Activated T-helper 1 cell treated with anti-CD3 and anti-CD28 coated beads, Interleukin-12 subunit alpha, Interleukin-12 subunit beta, Interleukin-2, Interleukin-4 antibody, amounts not matched to agents 30 ng/mL and 10 ng/mL and 1 ng/mL, durations not matched to agents 14 hours and 24 hours and 36 hours (primary cell): ENCODE results near the gene PPP4R4. TPM values are rescaled to one million over a fixed set of nuclear protein-coding genes. Genes with fewer than 3 reads are reported as not detected.

Experiments
- DNase-seq: peaks from one replicate; pipeline ENCODE4 v3.0.0; 2021; ENCODE audit warnings: low spot score
- H3K27ac Mint-ChIP-seq: one replicate; pipeline ENCODE4 v1.8.0; 2021; ENCODE audit warnings: mild to moderate bottlenecking, mixed read lengths
- H3K27me3 Mint-ChIP-seq: one replicate; pipeline ENCODE4 v1.8.0; 2022; ENCODE audit warnings: mild to moderate bottlenecking, moderate library complexity, mixed read lengths; ENCODE audit not compliant: insufficient read depth
- H3K36me3 Mint-ChIP-seq: one replicate; pipeline ENCODE4 v1.8.0; 2021; ENCODE audit warnings: low read depth, mixed read lengths
- H3K4me1 Mint-ChIP-seq: one replicate; pipeline ENCODE4 v1.8.0; 2021; ENCODE audit warnings: low read depth, mixed read lengths
- H3K4me3 Mint-ChIP-seq: one replicate; pipeline ENCODE4 v1.8.0; 2021; ENCODE audit warnings: mild to moderate bottlenecking, moderate library complexity, mixed read lengths
- H3K9me3 Mint-ChIP-seq: one replicate; pipeline ENCODE4 v1.8.0; 2021; ENCODE audit warnings: mixed read lengths
- intact Hi-C: fragments of 100-400 bp; cut with micrococcal nuclease; formaldehyde crosslinking; loops from one replicate; pipeline ENCODE4 v1.15.1; 2024
- total RNA-seq: library from RNA; stranded (reverse); gene quantifications from 2 replicates; pipeline ENCODE4 v1.2.3, GENCODE V29; 2022

PPP4R4 gene, protein sequence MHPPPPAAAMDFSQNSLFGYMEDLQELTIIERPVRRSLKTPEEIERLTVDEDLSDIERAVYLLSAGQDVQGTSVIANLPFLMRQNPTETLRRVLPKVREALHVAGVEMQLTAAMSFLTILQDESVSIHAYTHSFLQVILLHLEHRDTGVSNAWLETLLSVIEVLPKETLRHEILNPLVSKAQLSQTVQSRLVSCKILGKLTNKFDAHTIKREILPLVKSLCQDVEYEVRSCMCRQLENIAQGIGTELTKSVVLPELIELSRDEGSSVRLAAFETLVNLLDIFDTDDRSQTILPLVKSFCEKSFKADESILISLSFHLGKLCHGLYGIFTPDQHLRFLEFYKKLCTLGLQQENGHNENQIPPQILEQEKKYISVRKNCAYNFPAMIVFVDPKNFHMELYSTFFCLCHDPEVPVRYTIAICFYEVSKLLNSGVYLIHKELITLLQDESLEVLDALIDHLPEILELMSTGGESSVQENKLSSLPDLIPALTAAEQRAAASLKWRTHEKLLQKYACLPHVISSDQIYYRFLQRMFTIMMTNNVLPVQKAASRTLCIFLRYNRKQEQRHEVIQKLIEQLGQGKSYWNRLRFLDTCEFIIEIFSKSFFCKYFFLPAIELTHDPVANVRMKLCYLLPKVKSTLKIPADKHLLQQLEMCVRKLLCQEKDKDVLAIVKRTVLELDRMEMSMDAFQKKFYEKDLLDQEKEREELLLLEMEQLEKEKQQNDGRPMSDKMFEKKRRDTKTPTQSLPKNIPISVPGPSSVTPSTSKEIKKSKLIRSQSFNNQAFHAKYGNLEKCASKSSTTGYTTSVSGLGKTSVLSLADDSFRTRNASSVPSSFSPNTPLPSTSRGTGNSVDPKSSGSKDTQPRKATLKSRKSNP
- total RNA-seq, result 2.2 and 2.4 TPM in 2 replicates

DNA sequence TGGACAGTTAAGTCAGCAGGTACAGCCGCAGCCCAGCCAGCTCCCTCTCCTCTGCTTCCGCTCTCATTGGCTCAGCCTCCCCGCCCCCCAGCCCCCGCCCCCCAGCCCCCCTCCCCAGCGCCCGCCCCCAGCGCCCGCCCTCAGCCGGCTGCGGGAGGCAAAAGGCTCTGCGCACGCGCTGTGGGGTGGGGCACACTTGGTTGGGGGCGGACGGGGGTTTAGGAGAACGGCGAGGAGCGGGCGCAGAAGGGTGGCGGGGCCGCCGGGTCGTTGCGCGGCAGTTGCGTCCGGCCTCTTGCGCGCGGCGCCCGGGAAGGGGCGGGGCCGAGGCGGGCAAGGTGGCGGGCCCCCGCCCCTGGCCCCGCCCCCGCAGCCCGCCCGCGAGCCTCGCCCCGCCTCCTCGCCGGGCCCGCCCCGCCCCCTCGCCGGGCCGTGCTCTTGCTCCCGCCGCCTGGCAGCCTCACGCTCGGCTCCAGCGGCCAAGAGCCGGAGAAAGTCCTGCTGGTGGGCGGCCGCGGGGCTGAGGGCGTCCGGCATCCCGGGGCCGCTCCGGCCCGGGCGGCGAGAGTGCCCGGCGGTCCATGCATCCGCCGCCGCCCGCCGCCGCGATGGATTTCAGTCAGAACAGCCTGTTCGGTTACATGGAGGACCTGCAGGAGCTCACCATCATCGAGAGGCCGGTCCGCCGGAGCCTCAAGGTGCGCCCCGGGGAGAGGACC, at the start of gene PPP4R4:
TSS of gene PPP4R4 (plus strand) at position 438 of the 719 bp plus-strand sequence. CDS start at position 582, 144 bp downstream.
- peaks cover 22% of the 10 kb centered on the region for H3K4me1 Mint-ChIP-seq
- H3K36me3 Mint-ChIP-seq, result peaks cover 2% of the 10 kb centered on the region
- peak; percentile 85 for DNase-seq
- H3K9me3 Mint-ChIP-seq, result no peaks in the 10 kb centered on the region
- peak within 1 kb of the TSS; percentile 81 for H3K27ac Mint-ChIP-seq
- peaks cover 49% of the 10 kb centered on the region for H3K27me3 Mint-ChIP-seq
- peak within 1 kb of the TSS; percentile 83 for H3K4me3 Mint-ChIP-seq
- intact Hi-C loops, result loop anchor here (1.0 to 10.0 kb wide), 3 partner anchors 45 to 221 kb away; partner anchors contain the start of genes DDX24, IFI27L1 and IFI27L2

DNA sequence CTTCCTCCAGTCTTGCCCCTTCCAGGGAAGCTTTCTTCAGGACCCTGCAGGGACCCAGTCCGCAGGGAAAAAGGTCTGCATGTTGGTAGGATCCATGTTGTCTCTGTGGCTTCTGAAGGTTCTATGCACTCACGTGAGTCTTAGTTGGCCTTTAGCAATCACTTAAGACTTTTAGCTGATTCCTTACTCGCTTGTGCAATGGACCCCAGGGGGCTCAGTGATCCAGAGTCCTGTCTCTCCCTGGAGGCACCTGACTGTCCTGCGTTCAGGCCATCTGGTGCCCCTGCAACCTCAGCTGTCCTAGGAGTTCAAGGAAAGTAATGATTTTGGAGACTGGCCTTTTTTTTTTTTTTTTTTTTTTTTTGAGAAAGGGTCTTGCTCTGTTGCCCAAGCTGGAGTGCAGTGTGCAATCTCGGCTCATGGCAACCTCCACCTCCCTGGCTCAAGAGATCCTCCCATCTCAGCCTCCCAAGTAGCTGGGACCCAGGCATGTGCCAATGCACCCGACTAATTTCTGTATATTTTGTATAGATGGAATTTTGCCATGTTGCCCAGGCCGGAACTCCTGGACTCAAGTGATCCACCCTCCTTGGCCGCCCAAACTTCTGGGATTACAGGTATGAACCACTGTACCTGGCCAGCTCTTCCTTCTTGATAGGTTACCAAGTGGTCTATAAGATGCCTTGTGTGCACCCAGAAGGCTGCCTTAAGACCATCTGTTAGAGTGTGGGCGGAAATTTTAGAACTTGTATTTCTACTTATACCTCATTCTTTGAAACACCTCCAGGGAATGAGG, 49.3 kb upstream of the PPP4R4 start:
- no peak for DNase-seq
- H3K9me3 Mint-ChIP-seq, result peaks cover 10% of the 10 kb centered on the region
- intact Hi-C loops, result no loop called here

DNA sequence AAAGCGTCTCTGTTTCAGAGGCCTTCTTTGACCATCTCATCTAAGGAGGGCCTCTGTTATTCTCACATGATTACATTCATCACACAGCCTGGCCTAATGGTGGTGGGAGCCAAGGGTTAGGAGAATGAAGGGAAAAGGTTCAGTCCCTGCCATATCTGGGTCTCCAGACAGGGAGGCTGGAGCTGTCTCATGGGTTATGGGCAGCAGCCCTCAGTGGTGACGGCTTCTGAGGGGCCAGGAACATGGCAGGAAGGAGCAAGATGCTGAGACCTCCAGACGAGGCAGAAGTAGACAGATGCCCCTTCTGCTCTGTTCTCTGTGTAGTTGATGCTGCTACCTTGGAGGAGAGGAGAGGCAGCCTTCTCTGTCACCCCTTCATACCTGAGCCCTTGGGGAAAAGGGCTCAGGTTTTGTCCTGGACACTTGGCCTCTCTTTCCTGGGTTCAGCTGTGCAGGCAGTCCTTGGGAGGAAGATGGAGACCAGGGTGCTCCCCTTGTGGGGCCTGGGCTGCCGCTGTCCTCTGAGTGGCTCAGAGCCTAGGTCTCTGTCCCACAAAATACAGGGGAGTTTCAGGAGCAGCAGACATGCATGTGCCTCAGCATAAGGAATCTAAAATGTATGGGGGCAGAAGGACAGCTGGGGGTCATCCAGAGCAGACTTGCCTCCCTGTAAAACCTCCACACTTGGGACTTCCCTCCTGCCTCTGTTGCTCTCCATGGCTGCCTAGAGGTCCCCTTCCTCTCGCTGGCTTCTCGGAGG, 48.3 kb upstream of the PPP4R4 start:
- no peak for DNase-seq
- H3K27me3 Mint-ChIP-seq, result peaks cover 14% of the 10 kb centered on the region

More for the DNA sequence above, 49.3 kb upstream of the PPP4R4 start:
- Mint-ChIP-seq H3K27ac (no peak overlapping the region), H3K4me1 (peaks cover 10% of the 10 kb centered on the region), H3K4me3 (no peak overlapping the region), H3K27me3 (peaks cover 8% of the 10 kb centered on the region), H3K36me3 (no peaks in the 10 kb centered on the region)

DNA sequence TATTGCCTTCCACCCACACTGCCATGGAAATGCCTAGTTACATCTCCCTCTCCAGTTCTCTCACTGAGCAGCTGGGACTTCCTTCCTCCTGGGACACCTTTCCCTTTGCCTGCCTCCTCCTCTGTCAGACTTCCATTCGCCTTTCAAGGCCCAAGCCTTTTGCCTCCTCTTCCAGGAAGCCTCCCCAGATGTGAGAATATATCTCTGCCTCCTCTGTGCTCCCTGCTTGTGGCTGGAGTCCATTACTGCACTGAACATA, 47.8 kb upstream of the PPP4R4 start:
- peaks cover 22% of the 10 kb centered on the region for H3K4me1 Mint-ChIP-seq
- H3K4me3 Mint-ChIP-seq, result no peak overlapping the region
- intact Hi-C loops, result no loop called here
- H3K27me3 Mint-ChIP-seq, result peaks cover 17% of the 10 kb centered on the region
- no peak overlapping the region for H3K27ac Mint-ChIP-seq
- H3K9me3 Mint-ChIP-seq, result no peaks in the 10 kb centered on the region
- no peak for DNase-seq
- no peaks in the 10 kb centered on the region for H3K36me3 Mint-ChIP-seq

More for the DNA sequence above, 48.3 kb upstream of the PPP4R4 start:
- Mint-ChIP-seq H3K4me1 (peaks cover 20% of the 10 kb centered on the region), H3K36me3 (no peaks in the 10 kb centered on the region), H3K4me3 (no peak overlapping the region), H3K9me3 (peaks cover 2% of the 10 kb centered on the region), H3K27ac (no peak overlapping the region)
- intact Hi-C loops, result no loop called here

DNA sequence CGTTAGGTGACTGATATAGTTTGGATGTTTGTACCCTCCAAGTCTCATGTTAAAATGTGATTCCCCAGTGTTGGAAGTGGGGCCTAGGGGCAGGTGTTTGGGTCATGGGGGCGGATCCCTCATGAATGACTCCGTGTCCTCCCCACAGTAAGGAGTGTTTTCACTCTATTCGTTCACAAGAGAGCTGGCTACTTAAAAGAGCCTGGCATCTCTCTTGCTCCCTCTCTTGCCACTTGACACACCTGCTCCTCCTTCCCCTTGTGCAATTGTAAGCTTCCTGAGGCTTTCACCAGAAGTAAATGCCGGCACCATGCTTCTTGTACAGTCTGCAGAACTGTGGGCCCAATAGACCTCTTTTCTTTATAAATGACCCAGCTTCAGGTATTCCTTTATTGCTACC, 47.3 kb upstream of the PPP4R4 start:
- H3K27me3 Mint-ChIP-seq, result peaks cover 16% of the 10 kb centered on the region
- intact Hi-C loops, result no loop called here
- peaks cover 22% of the 10 kb centered on the region for H3K4me1 Mint-ChIP-seq
- H3K36me3 Mint-ChIP-seq, result no peaks in the 10 kb centered on the region
- DNase-seq, result no peak
- no peak overlapping the region for H3K4me3 Mint-ChIP-seq
- no peaks in the 10 kb centered on the region for H3K9me3 Mint-ChIP-seq
- H3K27ac Mint-ChIP-seq, result no peak overlapping the region

DNA sequence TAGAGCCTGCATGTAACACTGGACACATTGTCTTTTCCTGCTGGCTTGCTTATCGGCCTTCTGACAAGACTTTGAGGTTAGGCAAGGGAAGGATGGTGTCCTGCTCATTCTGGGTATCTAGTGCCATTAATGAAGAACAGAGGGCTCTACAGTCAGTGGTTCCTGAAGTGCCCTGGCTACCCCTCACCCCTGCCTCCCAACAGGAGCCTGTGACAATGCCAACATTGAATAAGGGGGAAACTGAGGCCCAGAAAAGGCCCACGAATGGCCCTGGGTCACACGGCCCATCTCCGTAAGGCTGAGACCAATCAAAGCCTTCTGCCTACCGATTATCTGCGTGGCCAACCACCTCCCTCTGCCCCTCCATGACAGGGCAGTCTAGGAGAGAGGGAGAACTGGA, 46.8 kb upstream of the PPP4R4 start:
- no peak for DNase-seq
- Mint-ChIP-seq H3K27ac (no peak overlapping the region), H3K27me3 (peaks cover 12% of the 10 kb centered on the region), H3K4me1 (peaks cover 26% of the 10 kb centered on the region), H3K4me3 (no peak overlapping the region), H3K36me3 (no peaks in the 10 kb centered on the region), H3K9me3 (no peaks in the 10 kb centered on the region)
- intact Hi-C loops, result no loop called here

DNA sequence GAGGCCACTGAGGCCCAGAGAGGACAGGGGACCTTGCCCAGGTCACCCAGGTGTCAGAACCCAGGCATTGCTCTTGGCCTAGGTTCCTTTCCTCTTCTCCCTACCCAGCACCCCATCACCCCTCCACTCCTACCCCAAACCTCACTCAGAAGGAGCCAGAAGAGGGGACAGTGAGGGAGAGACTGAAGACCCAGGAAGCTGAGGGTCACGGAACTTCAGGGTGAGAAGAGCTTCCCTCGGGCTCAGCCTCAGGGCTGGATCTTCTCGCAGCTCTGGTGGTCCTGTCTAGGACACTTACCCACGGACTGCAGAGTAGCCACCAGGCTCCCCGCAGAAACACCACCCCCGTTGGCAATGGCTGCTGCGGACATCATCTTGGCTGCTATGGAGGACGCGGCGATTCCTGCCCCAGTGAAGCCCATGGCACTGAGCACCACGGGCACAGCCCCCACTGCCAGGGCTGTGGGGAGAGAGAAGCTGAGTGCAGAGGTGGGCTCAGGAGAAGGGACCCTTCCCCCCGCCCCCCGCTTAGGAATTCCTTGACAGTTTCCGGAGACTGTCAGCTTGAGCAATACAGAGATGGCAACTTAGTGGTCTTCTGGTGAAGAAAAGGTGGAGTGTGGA, 45.8 kb upstream of the PPP4R4 start:
- Mint-ChIP-seq H3K9me3 (no peaks in the 10 kb centered on the region), H3K27me3 (peaks cover 12% of the 10 kb centered on the region), H3K27ac (peak overlapping the region; percentile 86), H3K36me3 (no peaks in the 10 kb centered on the region), H3K4me3 (peak overlapping the region; percentile 87), H3K4me1 (peaks cover 26% of the 10 kb centered on the region)
- intact Hi-C loops, result no loop called here
- DNase-seq, result no peak

DNA sequence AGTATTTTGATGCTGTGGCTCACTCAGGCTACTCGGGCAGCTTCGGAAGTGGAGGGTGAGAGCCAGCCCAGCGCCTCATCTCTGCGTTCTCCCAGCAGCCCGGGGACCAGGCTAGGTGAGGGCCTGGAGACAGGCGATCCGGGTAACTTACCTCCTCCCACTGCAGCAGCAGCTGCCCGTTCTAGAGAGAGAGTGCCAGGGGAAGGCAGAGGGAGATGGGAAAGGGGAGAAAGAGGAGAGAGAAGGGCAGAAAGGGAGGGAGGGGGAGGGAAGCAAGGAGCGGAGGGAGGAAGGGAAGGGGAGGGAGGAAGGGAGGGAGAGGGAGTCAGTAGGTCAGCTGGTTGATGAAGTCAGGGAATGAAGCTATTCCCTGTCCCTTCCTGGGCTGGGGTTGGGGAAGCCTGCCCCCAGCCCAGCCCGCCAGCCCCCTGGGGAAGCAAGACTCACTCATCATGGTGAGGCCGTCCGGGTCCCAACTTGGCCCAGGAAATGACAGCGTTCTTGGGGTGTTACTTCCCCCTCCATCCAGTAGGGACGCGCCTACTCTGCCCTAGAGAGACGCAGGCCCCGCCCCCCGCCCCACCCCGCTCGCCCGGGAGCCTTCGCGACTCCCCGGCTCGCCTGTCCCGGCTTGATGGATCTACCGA, 44.9 kb upstream of the PPP4R4 start, which contains the start of gene IFI27L2:
TSS of gene IFI27L2 (minus strand) at position 494 of the 647 bp plus-strand sequence. CDS start at position 454, 40 bp downstream.
- peak within 1 kb of the TSS; percentile 86 for H3K27ac Mint-ChIP-seq
- H3K36me3 Mint-ChIP-seq, result no peaks in the 10 kb centered on the region
- peak within 1 kb of the TSS; percentile 87 for H3K4me3 Mint-ChIP-seq
- H3K4me1 Mint-ChIP-seq, result peaks cover 26% of the 10 kb centered on the region
- H3K9me3 Mint-ChIP-seq, result no peaks in the 10 kb centered on the region
- peak; percentile 59 for DNase-seq
- H3K27me3 Mint-ChIP-seq, result peaks cover 20% of the 10 kb centered on the region
- intact Hi-C loops, result loop anchor here (1.0 kb wide), 3 partner anchors 45 to 103 kb away; partner anchors contain the start of genes DDX24, IFI27L1, OTUB2 and PPP4R4

DNA sequence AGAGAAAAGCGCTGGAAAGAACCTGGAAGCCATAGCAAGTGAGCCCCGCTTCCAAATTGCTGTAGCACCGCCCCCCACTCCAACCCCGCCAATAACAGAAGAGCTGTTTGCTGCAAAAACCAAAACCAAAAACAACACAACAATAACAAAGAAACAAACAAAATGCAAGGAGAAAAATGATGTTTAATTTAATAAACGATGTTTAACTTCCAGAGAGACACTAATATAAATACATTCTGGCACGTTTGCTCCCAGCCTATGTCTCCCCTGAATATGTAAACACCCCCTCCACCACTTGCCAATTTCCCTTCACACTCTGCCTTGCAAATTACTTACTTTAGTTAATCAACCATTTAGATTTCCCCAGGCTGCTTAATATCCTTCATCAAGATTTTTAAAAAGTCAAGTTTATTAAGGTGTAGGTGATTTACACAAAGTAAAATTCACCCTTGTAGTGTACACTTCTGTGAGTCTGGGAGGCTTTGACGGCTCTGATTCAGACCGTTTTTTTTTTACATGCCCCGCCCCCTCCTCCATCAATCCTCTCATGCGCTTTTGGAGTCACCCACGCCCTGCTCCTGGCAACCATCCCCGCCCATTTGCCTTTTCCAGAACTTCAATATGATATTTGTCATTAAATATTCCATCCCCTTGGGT, 44.2 kb upstream of the PPP4R4 start:
- intact Hi-C loops, result loop anchor here (1.0 to 5.0 kb wide), 4 partner anchors 44 to 177 kb away; partner anchors contain the start of genes DDX24, IFI27L1, OTUB2 and PPP4R4
- peaks cover 26% of the 10 kb centered on the region for H3K4me1 Mint-ChIP-seq
- H3K9me3 Mint-ChIP-seq, result peaks cover 2% of the 10 kb centered on the region
- H3K27ac Mint-ChIP-seq, result peak overlapping the region; percentile 18
- no peaks in the 10 kb centered on the region for H3K36me3 Mint-ChIP-seq
- DNase-seq, result peak; percentile 32
- H3K4me3 Mint-ChIP-seq, result peak overlapping the region; percentile 87
- peaks cover 21% of the 10 kb centered on the region for H3K27me3 Mint-ChIP-seq

DNA sequence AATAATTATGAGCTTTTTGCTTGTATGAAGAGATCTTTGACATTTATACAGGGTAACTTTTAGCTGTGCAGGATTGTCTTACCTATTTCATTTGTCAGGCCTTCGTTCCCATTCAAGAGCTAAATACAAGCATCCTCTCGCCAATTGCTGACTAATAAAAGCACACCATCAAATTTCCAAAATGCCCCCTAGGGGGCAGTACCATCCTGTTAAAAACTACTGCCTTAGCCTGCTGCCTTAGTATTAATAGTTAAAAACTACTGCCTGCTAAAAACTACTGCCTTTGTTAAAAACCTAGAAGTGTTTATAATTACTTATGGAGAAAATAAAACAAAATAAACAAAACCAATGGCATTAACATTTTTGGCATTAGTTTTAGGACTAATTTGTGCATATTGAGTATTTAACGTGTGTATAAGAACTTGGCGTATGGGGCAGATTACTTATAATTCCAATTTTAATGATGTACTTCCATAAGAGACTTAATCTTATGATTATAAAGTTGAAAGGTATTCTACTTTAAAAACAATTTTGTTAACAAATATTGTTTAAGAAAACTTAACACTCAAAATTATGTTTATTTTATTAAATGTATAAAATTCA, 41.7 kb upstream of the PPP4R4 start:
- intact Hi-C loops, result loop anchor here (1.0 to 5.0 kb wide), 3 partner anchors 48 to 354 kb away; no protein-coding TSS in a partner anchor
- Mint-ChIP-seq H3K4me1 (peaks cover 31% of the 10 kb centered on the region), H3K27ac (no peak overlapping the region), H3K9me3 (peaks cover 12% of the 10 kb centered on the region), H3K27me3 (peaks cover 34% of the 10 kb centered on the region), H3K36me3 (no peaks in the 10 kb centered on the region), H3K4me3 (no peak overlapping the region)
- DNase-seq, result peak; percentile 51
